LNCaP clone FGC (cell line): ENCODE results near the gene TCERG1L.

ENCODE experiments used
- DNase-seq: peaks from one replicate; pipeline ENCODE4 v3.0.0-alpha.2; 2011; ENCODE audit warnings: low read depth
- H3K4me3 ChIP-seq: 2 replicates; pipeline ENCODE4 v1.5.1; 2011; ENCODE audit warnings: mild to moderate bottlenecking, low read depth, low read length, control low read depth
- TF ChIP-seq, protein P1 (sequence below): IDR thresholded peaks from 2 replicates; pipeline ENCODE4 v1.5.1; 2012; ENCODE audit warnings: mild to moderate bottlenecking; ENCODE audit not compliant: control insufficient read depth, insufficient read depth; ENCODE audit errors: extremely low read depth

TCERG1L gene

DNA sequence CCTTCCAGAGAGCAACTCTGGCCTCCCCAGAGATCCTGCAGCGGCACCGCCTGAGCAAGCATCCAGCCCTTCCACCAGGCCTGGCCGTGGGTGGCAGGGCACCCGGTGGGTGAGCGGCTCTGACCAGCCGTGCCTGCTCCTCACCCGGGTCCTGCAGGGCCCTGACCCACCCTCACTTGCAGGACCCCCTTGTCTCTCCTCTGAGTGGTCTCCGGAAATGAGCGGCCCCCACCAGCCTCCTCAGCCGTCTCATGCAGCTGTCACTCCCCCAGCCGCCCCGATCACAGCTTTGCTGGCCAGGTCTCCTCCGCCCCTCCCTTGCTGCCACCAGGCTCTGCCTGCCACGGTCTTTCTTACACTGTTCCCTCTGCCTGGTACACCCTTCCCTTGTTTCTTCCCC is 218.2 kb downstream of the TCERG1L start:
- DNase-seq = no peak
- TF ChIP-seq, protein P1, sequence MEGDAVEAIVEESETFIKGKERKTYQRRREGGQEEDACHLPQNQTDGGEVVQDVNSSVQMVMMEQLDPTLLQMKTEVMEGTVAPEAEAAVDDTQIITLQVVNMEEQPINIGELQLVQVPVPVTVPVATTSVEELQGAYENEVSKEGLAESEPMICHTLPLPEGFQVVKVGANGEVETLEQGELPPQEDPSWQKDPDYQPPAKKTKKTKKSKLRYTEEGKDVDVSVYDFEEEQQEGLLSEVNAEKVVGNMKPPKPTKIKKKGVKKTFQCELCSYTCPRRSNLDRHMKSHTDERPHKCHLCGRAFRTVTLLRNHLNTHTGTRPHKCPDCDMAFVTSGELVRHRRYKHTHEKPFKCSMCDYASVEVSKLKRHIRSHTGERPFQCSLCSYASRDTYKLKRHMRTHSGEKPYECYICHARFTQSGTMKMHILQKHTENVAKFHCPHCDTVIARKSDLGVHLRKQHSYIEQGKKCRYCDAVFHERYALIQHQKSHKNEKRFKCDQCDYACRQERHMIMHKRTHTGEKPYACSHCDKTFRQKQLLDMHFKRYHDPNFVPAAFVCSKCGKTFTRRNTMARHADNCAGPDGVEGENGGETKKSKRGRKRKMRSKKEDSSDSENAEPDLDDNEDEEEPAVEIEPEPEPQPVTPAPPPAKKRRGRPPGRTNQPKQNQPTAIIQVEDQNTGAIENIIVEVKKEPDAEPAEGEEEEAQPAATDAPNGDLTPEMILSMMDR = no peak
- H3K4me3 ChIP-seq = no peak overlapping the region

DNA sequence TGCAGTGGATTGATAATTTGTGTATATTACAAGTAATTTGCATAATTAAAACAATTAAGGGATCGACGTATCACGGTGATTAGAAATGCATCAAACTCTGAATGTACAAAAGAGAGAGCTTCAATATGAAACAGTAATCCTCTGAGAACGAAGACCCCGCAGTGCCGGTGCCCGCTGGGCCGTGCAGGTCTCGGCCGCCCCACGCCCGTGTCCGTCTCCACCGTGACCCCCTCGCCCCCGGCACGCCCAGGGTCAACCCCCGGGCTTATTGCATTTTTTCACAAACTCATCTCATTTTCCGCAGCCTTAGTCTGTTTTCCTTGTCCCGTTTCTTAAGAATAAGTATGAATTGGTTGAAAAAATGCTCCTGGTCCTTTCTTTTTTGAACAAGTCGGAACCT is 218.6 kb downstream of the TCERG1L start:
- no peak for DNase-seq
- H3K4me3 ChIP-seq = no peak overlapping the region
- TF ChIP-seq, protein P1 = no peak

DNA sequence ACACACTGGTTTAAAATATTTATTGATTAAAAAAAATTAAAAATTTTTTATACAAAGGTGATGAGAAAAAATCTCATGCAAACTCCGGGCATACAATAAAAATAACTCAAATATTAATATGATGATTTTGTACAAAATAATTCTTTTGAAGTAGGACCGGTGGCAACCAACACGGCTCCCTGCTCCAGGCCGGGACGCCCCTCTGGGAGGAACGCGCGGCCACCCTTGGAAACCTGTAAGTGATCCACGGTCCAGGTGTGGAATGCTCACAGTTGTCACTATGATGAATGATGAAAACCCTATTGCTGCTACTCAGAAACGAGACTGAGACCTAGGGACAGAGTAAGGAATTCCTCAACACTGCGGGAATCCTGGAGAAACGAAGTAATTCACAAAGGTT is 219.1 kb downstream of the TCERG1L start:
- no peak overlapping the region for H3K4me3 ChIP-seq
- no peak for DNase-seq
- TF ChIP-seq, protein P1 = no peak

DNA sequence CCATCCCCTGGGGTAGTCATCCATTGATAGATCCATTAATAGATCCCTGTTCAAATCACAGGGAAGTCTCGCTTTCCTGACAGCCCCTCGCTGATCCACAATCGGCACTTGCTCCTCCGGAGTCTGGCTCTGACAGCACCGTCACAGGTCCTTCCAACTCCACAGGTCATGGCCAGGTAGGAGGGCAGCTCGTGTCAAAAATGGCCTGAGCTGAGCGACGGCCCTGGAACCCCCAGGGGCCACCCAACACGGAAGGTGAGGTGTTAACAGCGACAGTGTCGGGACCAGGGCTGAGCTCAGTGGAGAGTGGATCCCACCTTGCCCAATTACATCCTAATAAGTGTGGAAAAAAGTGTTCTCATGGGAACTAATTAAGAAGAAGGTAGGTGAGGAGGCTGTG is 219.8 kb downstream of the TCERG1L start:
- TF ChIP-seq, protein P1 = no peak
- DNase-seq = no peak
- H3K4me3 ChIP-seq = no peak overlapping the region

DNA sequence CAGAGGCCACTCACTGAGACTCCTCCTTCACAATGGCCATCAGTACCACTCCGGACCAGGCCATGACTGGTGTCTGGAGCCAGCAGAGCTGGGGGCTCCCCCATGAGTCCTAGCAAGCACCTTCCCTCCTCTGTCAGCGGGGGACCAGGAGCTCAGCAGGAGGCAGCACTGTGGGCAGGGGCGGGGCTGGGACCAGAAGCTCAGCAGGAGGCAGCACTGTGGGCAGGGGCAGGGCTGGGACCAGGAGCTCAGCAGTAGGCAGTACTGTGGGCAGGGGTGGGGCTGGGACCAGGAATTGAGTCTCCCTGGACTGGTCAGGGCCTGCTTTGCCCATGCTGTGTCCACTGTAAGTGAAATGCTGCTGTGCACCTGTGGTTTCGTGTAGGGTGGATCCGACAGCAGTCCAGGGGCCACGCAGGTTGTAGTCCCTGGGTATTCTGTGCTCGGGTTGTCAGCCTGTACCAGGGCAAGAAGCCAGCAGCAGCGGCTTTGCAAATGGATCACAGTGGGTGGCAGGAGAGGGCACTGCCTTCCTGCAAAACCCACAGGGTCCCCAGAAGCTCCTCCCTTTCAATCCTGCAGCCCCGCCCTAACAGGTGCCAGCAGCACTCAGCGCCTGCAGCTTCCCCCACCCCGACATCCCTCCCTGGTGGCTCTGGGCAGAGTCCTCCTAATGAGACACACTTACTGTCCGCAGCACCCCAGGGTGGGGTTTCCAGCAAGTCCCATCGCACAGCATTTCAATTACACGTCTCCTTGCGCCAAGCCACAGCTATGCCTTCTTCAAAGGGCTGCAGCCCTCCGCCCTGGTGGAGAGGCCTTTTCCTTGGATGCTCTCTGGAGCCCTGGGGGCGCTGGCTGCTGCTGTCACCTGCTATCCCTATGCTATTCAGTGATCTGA is 220.5 kb downstream of the TCERG1L start:
- TF ChIP-seq, protein P1 = no peak
- no peak for DNase-seq
- H3K4me3 ChIP-seq = no peak overlapping the region

DNA sequence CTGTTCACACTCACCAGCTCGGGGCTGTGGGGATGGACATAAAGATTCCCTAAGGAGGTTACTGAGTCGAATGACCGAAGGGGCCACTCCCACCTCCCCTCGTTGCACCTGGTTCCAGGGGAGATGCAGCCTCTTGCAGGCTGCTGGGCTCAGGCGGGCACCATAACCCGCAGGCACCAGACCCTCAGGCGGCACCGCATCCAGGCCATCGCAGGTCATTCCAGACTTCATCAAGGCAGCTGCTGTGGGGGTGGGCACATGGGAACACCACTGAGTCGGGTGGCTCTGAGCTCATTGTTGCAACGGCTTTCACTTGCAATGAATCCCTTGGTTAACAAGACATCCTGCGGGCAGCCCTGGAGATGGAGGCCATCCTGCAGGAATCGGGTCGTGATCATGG is 221.7 kb downstream of the TCERG1L start:
- H3K4me3 ChIP-seq = no peak overlapping the region
- DNase-seq = no peak
- TF ChIP-seq, protein P1 = no peak

DNA sequence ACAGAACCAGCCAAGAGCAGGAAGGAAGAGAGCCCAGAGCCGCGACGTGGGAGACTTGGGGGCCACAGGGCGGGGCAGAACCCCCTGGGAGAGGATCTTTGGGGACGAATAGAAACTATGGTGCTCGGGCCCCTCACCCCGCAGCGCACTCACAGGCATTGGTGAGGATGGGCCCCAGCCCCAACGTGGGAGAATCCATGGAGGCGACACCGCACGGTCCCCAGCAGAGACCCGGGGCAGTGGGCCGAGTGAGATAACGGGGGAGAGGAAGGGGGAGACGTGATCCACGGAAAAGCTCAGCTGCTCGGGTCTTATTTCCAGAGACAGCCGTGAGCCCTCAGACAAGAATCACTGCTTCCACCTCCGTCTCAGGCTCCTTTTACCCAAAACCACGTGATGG is 222.4 kb downstream of the TCERG1L start:
- no peak overlapping the region for H3K4me3 ChIP-seq
- TF ChIP-seq, protein P1 = no peak
- no peak for DNase-seq
